ENCODE measurements around the gene VPS37C. TPM values are rescaled to one million over a fixed set of nuclear protein-coding genes. Genes with fewer than 3 reads are reported as not detected.

VPS37C gene
- total and polyA plus RNA-seq, 4 donors = 2.6 to 6.1 (median 5.1) TPM

DNA sequence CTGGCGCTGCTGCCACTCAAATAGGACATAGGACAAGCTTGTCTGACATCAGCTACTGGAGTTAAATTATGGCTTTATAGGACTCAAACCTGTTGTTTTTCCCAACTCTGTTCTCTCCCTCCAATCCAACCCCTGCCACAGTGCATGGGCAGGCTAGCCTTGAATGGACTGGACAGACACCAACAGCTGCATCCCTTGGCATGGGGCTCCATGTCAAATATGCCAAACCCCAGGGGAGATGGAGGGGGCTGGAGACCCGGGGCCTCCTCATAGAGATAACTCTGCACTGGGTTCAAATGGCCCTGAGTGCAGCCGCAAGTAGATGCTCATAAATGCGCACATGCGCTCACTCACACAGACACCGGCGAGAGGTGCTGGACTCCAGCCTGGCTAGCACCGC, 30.0 kb downstream of the VPS37C start:
- Histone ChIP-seq H3K36me3 (ENCODE audit: control insufficient read depth in 4 of 4, insufficient read depth in 3 of 4, low read depth in 1 of 4, low read length in 3 of 4) (peaks cover 0 to 13% (median 4%) of the 10 kb centered on the region in 4 donors), H3K4me1 (ENCODE audit: control insufficient read depth in 4 of 4, insufficient read depth in 4 of 4, low read length in 3 of 4) (peaks cover 0 to 4% (median 0%) of the 10 kb centered on the region in 4 donors), H3K27ac (ENCODE audit: low read depth in 1 of 2, low read length in 2 of 2) (no peak overlapping the region), H3K9ac (ENCODE audit: low read depth in 1 of 2, low read length in 2 of 2) (no peak overlapping the region), H3K4me3 (ENCODE audit: low read depth in 1 of 3, low read length in 3 of 3) (no peak overlapping the region), H3K9me3 (ENCODE audit: control insufficient read depth in 4 of 4, low read length in 3 of 4) (no peaks in the 10 kb centered on the region), H3K27me3 (ENCODE audit: control insufficient read depth in 4 of 4, insufficient read depth in 4 of 4, low read length in 3 of 4) (no peaks in the 10 kb centered on the region)
- TF ChIP-seq, protein P1, sequence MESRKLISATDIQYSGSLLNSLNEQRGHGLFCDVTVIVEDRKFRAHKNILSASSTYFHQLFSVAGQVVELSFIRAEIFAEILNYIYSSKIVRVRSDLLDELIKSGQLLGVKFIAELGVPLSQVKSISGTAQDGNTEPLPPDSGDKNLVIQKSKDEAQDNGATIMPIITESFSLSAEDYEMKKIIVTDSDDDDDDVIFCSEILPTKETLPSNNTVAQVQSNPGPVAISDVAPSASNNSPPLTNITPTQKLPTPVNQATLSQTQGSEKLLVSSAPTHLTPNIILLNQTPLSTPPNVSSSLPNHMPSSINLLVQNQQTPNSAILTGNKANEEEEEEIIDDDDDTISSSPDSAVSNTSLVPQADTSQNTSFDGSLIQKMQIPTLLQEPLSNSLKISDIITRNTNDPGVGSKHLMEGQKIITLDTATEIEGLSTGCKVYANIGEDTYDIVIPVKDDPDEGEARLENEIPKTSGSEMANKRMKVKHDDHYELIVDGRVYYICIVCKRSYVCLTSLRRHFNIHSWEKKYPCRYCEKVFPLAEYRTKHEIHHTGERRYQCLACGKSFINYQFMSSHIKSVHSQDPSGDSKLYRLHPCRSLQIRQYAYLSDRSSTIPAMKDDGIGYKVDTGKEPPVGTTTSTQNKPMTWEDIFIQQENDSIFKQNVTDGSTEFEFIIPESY (IDR thresholded peaks at IDR 0.05) = no peak
- TF ChIP-seq, protein P2, sequence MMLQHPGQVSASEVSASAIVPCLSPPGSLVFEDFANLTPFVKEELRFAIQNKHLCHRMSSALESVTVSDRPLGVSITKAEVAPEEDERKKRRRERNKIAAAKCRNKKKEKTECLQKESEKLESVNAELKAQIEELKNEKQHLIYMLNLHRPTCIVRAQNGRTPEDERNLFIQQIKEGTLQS (IDR thresholded peaks at IDR 0.05) = no peak
- TF ChIP-seq FOXA2 (IDR thresholded peaks at IDR 0.05) (no peak), SP1 (IDR thresholded peaks at IDR 0.05) (no peak), NR2F2 (IDR thresholded peaks at IDR 0.05) (no peak), HNF4A (conservative IDR thresholded peaks at IDR 0.05) (no peak), TAF1 (conservative IDR thresholded peaks at IDR 0.05) (no peak), RAD21 (IDR thresholded peaks at IDR 0.05) (no peak), RXRA (IDR thresholded peaks at IDR 0.05) (no peak), YY1 (IDR thresholded peaks at IDR 0.05) (no peak), EGR1 (IDR thresholded peaks at IDR 0.05; ENCODE audit: low read depth in 2 of 2) (no peak), GABPA (IDR thresholded peaks at IDR 0.05 in 1 of 2, conservative IDR thresholded peaks at IDR 0.05 in 1 of 2) (no peak), JUND (IDR thresholded peaks at IDR 0.05) (no peak), HNF4G (IDR thresholded peaks at IDR 0.05) (no peak), FOXA1 (IDR thresholded peaks at IDR 0.05) (no peak)
- TF ChIP-seq, protein P3, sequence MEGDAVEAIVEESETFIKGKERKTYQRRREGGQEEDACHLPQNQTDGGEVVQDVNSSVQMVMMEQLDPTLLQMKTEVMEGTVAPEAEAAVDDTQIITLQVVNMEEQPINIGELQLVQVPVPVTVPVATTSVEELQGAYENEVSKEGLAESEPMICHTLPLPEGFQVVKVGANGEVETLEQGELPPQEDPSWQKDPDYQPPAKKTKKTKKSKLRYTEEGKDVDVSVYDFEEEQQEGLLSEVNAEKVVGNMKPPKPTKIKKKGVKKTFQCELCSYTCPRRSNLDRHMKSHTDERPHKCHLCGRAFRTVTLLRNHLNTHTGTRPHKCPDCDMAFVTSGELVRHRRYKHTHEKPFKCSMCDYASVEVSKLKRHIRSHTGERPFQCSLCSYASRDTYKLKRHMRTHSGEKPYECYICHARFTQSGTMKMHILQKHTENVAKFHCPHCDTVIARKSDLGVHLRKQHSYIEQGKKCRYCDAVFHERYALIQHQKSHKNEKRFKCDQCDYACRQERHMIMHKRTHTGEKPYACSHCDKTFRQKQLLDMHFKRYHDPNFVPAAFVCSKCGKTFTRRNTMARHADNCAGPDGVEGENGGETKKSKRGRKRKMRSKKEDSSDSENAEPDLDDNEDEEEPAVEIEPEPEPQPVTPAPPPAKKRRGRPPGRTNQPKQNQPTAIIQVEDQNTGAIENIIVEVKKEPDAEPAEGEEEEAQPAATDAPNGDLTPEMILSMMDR (IDR thresholded peaks at IDR 0.05; ENCODE audit: low read depth, low read length, missing input control) = no peak
- TF ChIP-seq, protein P4, sequence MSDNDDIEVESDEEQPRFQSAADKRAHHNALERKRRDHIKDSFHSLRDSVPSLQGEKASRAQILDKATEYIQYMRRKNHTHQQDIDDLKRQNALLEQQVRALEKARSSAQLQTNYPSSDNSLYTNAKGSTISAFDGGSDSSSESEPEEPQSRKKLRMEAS (IDR thresholded peaks at IDR 0.05) = no peak
- TF ChIP-seq, protein P5, sequence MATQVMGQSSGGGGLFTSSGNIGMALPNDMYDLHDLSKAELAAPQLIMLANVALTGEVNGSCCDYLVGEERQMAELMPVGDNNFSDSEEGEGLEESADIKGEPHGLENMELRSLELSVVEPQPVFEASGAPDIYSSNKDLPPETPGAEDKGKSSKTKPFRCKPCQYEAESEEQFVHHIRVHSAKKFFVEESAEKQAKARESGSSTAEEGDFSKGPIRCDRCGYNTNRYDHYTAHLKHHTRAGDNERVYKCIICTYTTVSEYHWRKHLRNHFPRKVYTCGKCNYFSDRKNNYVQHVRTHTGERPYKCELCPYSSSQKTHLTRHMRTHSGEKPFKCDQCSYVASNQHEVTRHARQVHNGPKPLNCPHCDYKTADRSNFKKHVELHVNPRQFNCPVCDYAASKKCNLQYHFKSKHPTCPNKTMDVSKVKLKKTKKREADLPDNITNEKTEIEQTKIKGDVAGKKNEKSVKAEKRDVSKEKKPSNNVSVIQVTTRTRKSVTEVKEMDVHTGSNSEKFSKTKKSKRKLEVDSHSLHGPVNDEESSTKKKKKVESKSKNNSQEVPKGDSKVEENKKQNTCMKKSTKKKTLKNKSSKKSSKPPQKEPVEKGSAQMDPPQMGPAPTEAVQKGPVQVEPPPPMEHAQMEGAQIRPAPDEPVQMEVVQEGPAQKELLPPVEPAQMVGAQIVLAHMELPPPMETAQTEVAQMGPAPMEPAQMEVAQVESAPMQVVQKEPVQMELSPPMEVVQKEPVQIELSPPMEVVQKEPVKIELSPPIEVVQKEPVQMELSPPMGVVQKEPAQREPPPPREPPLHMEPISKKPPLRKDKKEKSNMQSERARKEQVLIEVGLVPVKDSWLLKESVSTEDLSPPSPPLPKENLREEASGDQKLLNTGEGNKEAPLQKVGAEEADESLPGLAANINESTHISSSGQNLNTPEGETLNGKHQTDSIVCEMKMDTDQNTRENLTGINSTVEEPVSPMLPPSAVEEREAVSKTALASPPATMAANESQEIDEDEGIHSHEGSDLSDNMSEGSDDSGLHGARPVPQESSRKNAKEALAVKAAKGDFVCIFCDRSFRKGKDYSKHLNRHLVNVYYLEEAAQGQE (IDR thresholded peaks at IDR 0.05) = no peak
- WGBS = 95% methylated on average over 8 of the region's 8 CpGs
- DNase-seq (ENCODE audit: low spot score) = no peak
